GM13976 (cell line): ENCODE data around the gene KCP.

Experiments
- DNase-seq: peaks from one replicate; pipeline ENCODE4 v3.0.0; 2012; ENCODE audit warnings: low spot score
- CTCF ChIP-seq: IDR thresholded peaks from 2 replicates; pipeline ENCODE4 v1.5.1; 2012; ENCODE audit warnings: borderline replicate concordance, mild to moderate bottlenecking; ENCODE audit not compliant: insufficient read depth; ENCODE audit errors: extremely low read depth, missing control alignments, control extremely low read depth
- in situ Hi-C: fragments of 300-500 bp; cut with MboI; formaldehyde crosslinking; loops from one replicate; pipeline ENCODE4 v1.12.0; 2022; ENCODE audit warnings: low sequenced_read_pairs, mixed read lengths, inconsistent platforms; ENCODE audit not compliant: unreplicated experiment

The KCP gene

GRCh38 chr7:128910569-128910945 is at the start of gene KCP:
TSS of gene KCP (minus strand) at chr7:128910709. CDS start at chr7:128910676, 33 bp downstream.
- in situ Hi-C loops, result loop anchor here (25.0 kb wide), 1 partner anchor 177 kb away; no protein-coding TSS in a partner anchor
- peak; percentile 18 for DNase-seq

GRCh38 chr7:128959296-128959695 is 48.8 kb upstream of the KCP start:
- in situ Hi-C loops, result no loop called here
- DNase-seq, result no peak
- no peak for TF ChIP-seq CTCF

More at GRCh38 chr7:128910569-128910945, at the start of gene KCP:
- TF ChIP-seq CTCF, result no peak

GRCh38 chr7:128955981-128956380 is 45.5 kb upstream of the KCP start:
- in situ Hi-C loops, result no loop called here
- TF ChIP-seq CTCF, result no peak
- no peak for DNase-seq

GRCh38 chr7:128954830-128955802 is 44.6 kb upstream of the KCP start:
- no peak for DNase-seq
- no peak for TF ChIP-seq CTCF
- in situ Hi-C loops, result no loop called here

GRCh38 chr7:128954150-128954549 is 43.6 kb upstream of the KCP start:
- in situ Hi-C loops, result no loop called here
- DNase-seq, result no peak
- TF ChIP-seq CTCF, result no peak

- no peak for DNase-seq
- no peak for TF ChIP-seq CTCF
- in situ Hi-C loops, result no loop called here
Measured at GRCh38 chr7:128951296-128951695, 40.8 kb upstream of the KCP start.
